Right lobe of liver (tissue), 6 donors: ENCODE results near the gene TCOF1. TPM values are rescaled to one million over a fixed set of nuclear protein-coding genes. Genes with fewer than 3 reads are reported as not detected.

ENCODE experiments used
- ATAC-seq, 4 donors: fragments of 200-7000 bp; cut with Tn5 transposase; one replicate each; pipeline ENCODE4 v1.9.1; 2020; ENCODE audit warnings: mild to moderate bottlenecking in 4 of 4, moderate library complexity in 4 of 4
- DNase-seq, 3 donors: peaks; one replicate each; pipeline ENCODE4 v3.0.0-alpha.2; 2020
- H3K27ac ChIP-seq, 3 donors: fragments of 200-600 bp; one replicate each; pipeline ENCODE4 v1.8.0; 2022
- H3K27me3 ChIP-seq, 2 donors: fragments of 200-600 bp; one replicate each; pipeline ENCODE4 v1.8.0; 2022
- H3K36me3 ChIP-seq, 4 donors: fragments of 200-600 bp; sonication (generic) in 1 of 4; one replicate each; pipeline versions ENCODE4 v1.5.1 to v1.8.0; 2017 to 2022; ENCODE audit warnings: control low read depth in 1 of 4
- H3K4me1 ChIP-seq, 4 donors: fragments of 200-600 bp; sonication (generic) in 1 of 4; one replicate each; pipeline versions ENCODE4 v1.5.1 to v1.8.0; 2017 to 2022; ENCODE audit warnings: control low read depth in 1 of 4
- H3K4me3 ChIP-seq, 3 donors: fragments of 200-600 bp; one replicate each; pipeline ENCODE4 v1.8.0; 2022
- H3K9me3 ChIP-seq, 4 donors: fragments of 200-600 bp; sonication (generic) in 1 of 4; one replicate each; pipeline versions ENCODE4 v1.5.1 to v1.8.0; 2017 to 2022; ENCODE audit warnings: control low read depth in 1 of 4
- CTCF ChIP-seq, 4 donors: fragments of 200-600 bp in 3 of 4; fragments of 450-650 bp in 1 of 4; IDR thresholded peaks; one replicate each; pipeline versions ENCODE4 v1.5.1 to v1.8.0; 2016 to 2022; ENCODE audit warnings: antibody characterized with exemption in 4 of 4, mild to moderate bottlenecking in 2 of 4
- POLR2A ChIP-seq: fragments of 450-650 bp; IDR thresholded peaks from one replicate; pipeline ENCODE4 v1.6.1; 2017; ENCODE audit warnings: antibody characterized with exemption, mild to moderate bottlenecking
- WGBS: methylation state at CpG from one replicate; pipeline ENCODE4 v1.1.6; 2018; ENCODE audit warnings: low coverage, low lambda C conversion rate; ENCODE audit not compliant: insufficient coverage; ENCODE audit errors: missing lambda C conversion rate; 5-methylcytosine and 5-hydroxymethylcytosine counted together
- intact Hi-C, 2 donors: fragments of 100-400 bp; cut with DNase I; formaldehyde crosslinking; loops; one replicate each; pipeline versions ENCODE4 v1.11.2 to v1.14.1; 2022
- total RNA-seq, 6 experiments: library from RNA; depleted of rRNA in 2 of 6; stranded (reverse); fragments of >200 nt in 2 of 6; fragmentation: NEBNext Ultra II Directional in 3 of 6; extraction: Animal tissue kit (Norgen Biotek cat#: 25700) in 3 of 6; gene quantifications; one replicate each; pipeline versions ENCODE4 v1.1.0 to v1.2.4, GENCODE V29; 2016 to 2023
- donor health status: DM: no; HTN: yes; CAD: no.
- donor health status: DM: no; HTN: no; CAD: no.
- donor health status: DM: no; HTN: no; CAD: no.
- donor health status: DM: no; HTN: yes; CAD: no.
- donor health status: DM: no; HTN: yes; CAD: no.

Gene TCOF1
- total RNA-seq, 6 experiments from 2014 or later: 6.7 to 12.0 (median 8.9) TPM

- TF ChIP-seq POLR2A (no peak), CTCF (IDR thresholded peaks at IDR 0.05) (no peak)
- H3K27ac ChIP-seq: no peak overlapping the region
- no peaks in the 10 kb centered on the region for H3K27me3 ChIP-seq
- DNase-seq (no peak), ATAC-seq (no peak)
- H3K4me1 ChIP-seq: no peaks in the 10 kb centered on the region
- intact Hi-C loops: no loop called here
- WGBS: 72% methylated on average over 3 of the region's 4 CpGs
- no peaks in the 10 kb centered on the region for H3K9me3 ChIP-seq
- no peak overlapping the region for H3K4me3 ChIP-seq
- H3K36me3 ChIP-seq: no peaks in the 10 kb centered on the region
Measured at GRCh38 chr5:150335778-150336177, 21.7 kb upstream of the TCOF1 start.

GRCh38 chr5:150338546-150338945, 19.0 kb upstream of the TCOF1 start:
- Histone ChIP-seq H3K27me3 (no peaks in the 10 kb centered on the region), H3K9me3 (no peaks in the 10 kb centered on the region), H3K36me3 (no peaks in the 10 kb centered on the region), H3K4me1 (no peaks in the 10 kb centered on the region), H3K4me3 (no peak overlapping the region), H3K27ac (no peak overlapping the region)
- ATAC-seq: peak in 1 of 4 donors; percentile 21
- 80% methylated on average over 1 of the region's 11 CpGs for WGBS
- intact Hi-C loops: no loop called here
- TF ChIP-seq POLR2A (no peak), CTCF (IDR thresholded peaks at IDR 0.05) (no peak)
- DNase-seq: no peak

- no CpG with 5 or more reads among the region's 5 CpGs for WGBS
- TF ChIP-seq POLR2A (no peak), CTCF (IDR thresholded peaks at IDR 0.05) (no peak)
- no peaks in the 10 kb centered on the region for H3K9me3 ChIP-seq
- H3K4me3 ChIP-seq: no peak overlapping the region
- intact Hi-C loops: no loop called here
- no peak for ATAC-seq
- no peaks in the 10 kb centered on the region for H3K4me1 ChIP-seq
- no peak for DNase-seq
- no peaks in the 10 kb centered on the region for H3K27me3 ChIP-seq
- H3K27ac ChIP-seq: no peak overlapping the region
- H3K36me3 ChIP-seq: no peaks in the 10 kb centered on the region
Measured at GRCh38 chr5:150339165-150339564, 18.3 kb upstream of the TCOF1 start.

GRCh38 chr5:150339841-150340240, 17.7 kb upstream of the TCOF1 start:
- no peaks in the 10 kb centered on the region for H3K4me1 ChIP-seq
- H3K27ac ChIP-seq: no peak overlapping the region
- WGBS: 96% methylated on average over 3 of the region's 4 CpGs
- no peaks in the 10 kb centered on the region for H3K27me3 ChIP-seq
- intact Hi-C loops: loop anchor here in 1 of 2 donors (10.0 kb wide), 1 partner anchor 175 kb away; the partner anchor contains the start of gene CDX1
- no peak overlapping the region for H3K4me3 ChIP-seq
- H3K36me3 ChIP-seq: no peaks in the 10 kb centered on the region
- DNase-seq: no peak
- TF ChIP-seq CTCF (IDR thresholded peaks at IDR 0.05) (no peak), POLR2A (no peak)
- no peaks in the 10 kb centered on the region for H3K9me3 ChIP-seq
- ATAC-seq: no peak
